SK-N-MC (cell line): ENCODE results near the gene ADAMTS15.

Experiments
- DNase-seq: peaks from one replicate; pipeline ENCODE4 v3.0.0-alpha.2; 2011; ENCODE audit warnings: low read depth, low spot score
- H3K27ac ChIP-seq: fragments of 200-600 bp; sonication (generic); 2 replicates; pipeline ENCODE4 v1.5.1; 2016; ENCODE audit warnings: mixed run types
- H3K36me3 ChIP-seq: fragments of 200-600 bp; sonication (generic); 2 replicates; pipeline ENCODE4 v1.6.1; 2017; ENCODE audit warnings: antibody characterized with exemption, low read length, mixed read lengths; ENCODE audit not compliant: insufficient read depth
- H3K4me3 ChIP-seq: fragments of 200-600 bp; sonication (generic); 2 replicates; pipeline ENCODE4 v1.5.1; 2016
- H3K9ac ChIP-seq: fragments of 200-600 bp; sonication (generic); 2 replicates; pipeline ENCODE4 v1.8.0; 2017; ENCODE audit warnings: mixed run types, mixed read lengths; ENCODE audit not compliant: insufficient read length
- H3K9me3 ChIP-seq: fragments of 200-600 bp; sonication (generic); 2 replicates; pipeline ENCODE4 v1.6.1; 2017; ENCODE audit warnings: low read depth, mild to moderate bottlenecking, antibody characterized with exemption, low read length, moderate library complexity, mixed read lengths
- EZH2 ChIP-seq: fragments of 200-600 bp; sonication (generic); IDR thresholded peaks from one replicate; pipeline ENCODE4 v1.6.1; 2017; ENCODE audit warnings: antibody characterized with exemption
- FOXP2 ChIP-seq: optimal IDR thresholded peaks from 2 replicates; pipeline ENCODE3; 2011; ENCODE audit warnings: mild to moderate bottlenecking, moderate library complexity; ENCODE audit not compliant: insufficient read depth; ENCODE audit errors: extremely low read length, control extremely low read depth
- POLR2AphosphoS5 ChIP-seq: IDR thresholded peaks from 2 replicates; pipeline ENCODE4 v1.6.1; 2012; ENCODE audit warnings: mild to moderate bottlenecking, low read depth, low read length, borderline replicate concordance

The ADAMTS15 gene

DNA sequence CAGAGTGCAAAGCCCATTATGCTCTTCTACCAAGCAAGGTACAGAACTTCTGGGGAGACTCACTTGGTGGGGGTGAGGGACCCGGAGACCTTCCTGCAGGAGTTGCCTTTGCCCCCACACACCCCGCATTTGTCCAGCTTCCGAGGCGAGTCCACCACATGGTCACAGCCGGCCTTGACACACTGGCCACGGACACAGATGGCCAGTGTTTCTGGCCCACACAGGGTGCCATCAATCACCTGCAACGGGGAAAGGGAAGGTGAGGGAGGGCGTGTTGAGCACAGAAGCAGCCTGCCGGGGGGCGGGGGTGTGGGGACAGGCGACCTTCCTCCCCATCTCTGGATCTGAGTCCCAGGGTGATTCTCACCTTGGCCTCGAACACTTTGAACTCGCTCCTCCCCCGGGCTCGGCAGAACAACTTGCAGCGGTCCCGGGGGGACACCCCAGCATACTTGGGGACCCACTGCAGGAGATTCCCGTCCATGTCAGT, 40.0 kb upstream of the ADAMTS15 start:
- Histone ChIP-seq H3K36me3 (no peaks in the 10 kb centered on the region), H3K9me3 (no peaks in the 10 kb centered on the region), H3K9ac (no peak overlapping the region), H3K27ac (no peak overlapping the region), H3K4me3 (no peak overlapping the region)
- DNase-seq: no peak
- TF ChIP-seq FOXP2 (no peak), POLR2AphosphoS5 (no peak), EZH2 (no peak)

GRCh38 chr11:130408901-130409300, 39.5 kb upstream of the ADAMTS15 start:
- Histone ChIP-seq H3K4me3 (no peak overlapping the region), H3K9ac (no peak overlapping the region), H3K27ac (no peak overlapping the region), H3K9me3 (no peaks in the 10 kb centered on the region), H3K36me3 (no peaks in the 10 kb centered on the region)
- DNase-seq: no peak
- TF ChIP-seq FOXP2 (no peak), POLR2AphosphoS5 (no peak), EZH2 (no peak)

DNA sequence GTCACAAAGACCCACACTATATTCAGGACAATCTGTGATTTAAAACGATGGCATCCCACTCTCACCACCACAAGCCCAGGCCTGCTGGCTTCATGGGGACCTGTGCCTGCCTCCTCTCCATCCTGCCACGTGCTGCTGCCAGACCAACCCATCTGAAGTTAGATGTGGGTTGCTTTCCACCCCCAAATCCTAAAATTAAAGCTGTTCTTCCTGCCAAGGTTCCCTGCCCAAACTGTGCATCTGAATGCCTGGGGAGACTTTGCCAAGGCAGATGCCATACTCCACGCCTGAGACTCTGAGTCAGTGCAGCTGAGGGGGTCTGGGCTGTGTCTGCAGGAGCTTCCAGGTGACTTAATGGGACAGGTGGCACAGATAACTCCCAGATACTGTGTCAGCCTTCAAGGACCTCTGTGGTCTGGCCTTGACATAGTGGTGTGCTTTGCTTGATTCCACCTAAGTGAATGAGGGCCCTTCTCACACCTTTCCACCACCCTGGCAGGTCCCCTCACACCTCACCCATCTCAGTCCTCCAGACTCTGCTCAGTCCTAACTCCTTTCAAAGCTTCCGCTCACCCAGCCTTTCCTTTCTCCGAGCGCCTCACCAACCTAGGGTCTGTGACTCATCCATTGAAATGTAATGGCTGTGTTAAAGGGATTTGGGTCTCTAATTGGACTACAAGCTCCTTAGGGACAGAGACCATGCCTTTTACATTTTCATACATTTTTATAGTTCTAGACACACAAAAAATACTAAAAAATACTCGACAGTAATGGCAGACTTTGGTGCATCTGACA, 38.7 kb upstream of the ADAMTS15 start:
- no peak overlapping the region for H3K9ac ChIP-seq
- H3K27ac ChIP-seq: no peak overlapping the region
- TF ChIP-seq FOXP2 (no peak), EZH2 (no peak), POLR2AphosphoS5 (no peak)
- H3K4me3 ChIP-seq: no peak overlapping the region
- no peaks in the 10 kb centered on the region for H3K36me3 ChIP-seq
- no peaks in the 10 kb centered on the region for H3K9me3 ChIP-seq
- no peak for DNase-seq

DNA sequence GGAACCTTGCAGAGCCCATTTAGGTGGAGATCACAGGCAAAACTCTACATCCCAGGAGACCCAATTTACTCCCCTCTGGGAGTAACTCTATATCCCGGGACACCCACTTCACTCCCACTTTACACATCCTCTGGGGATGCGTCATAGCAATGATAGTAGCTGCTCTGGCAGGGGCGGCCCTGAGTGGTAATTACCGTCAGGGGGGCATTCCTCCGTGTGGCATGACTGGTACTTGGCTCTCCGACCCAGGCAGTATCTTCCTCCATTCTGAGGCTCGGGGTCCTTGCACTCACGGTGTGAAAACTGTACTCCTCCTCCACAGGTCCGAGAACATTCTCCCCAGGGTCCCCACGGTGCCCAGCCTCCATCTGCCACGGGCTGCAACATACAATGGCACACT, 37.2 kb upstream of the ADAMTS15 start:
- no peaks in the 10 kb centered on the region for H3K9me3 ChIP-seq
- no peak for DNase-seq
- TF ChIP-seq POLR2AphosphoS5: no peak
- no peak overlapping the region for H3K27ac ChIP-seq
- H3K9ac ChIP-seq: no peak overlapping the region
- no peaks in the 10 kb centered on the region for H3K36me3 ChIP-seq
- H3K4me3 ChIP-seq: no peak overlapping the region

- DNase-seq: no peak
- Histone ChIP-seq H3K27ac (no peak overlapping the region), H3K4me3 (no peak overlapping the region), H3K36me3 (no peaks in the 10 kb centered on the region), H3K9ac (no peak overlapping the region), H3K9me3 (no peaks in the 10 kb centered on the region)
- TF ChIP-seq EZH2: no peak
- no peak for TF ChIP-seq FOXP2
- no peak for TF ChIP-seq POLR2AphosphoS5
Observed at GRCh38 chr11:130413405-130414106, 34.9 kb upstream of the ADAMTS15 start.

- Histone ChIP-seq H3K4me3 (no peak overlapping the region), H3K27ac (no peak overlapping the region), H3K36me3 (no peaks in the 10 kb centered on the region), H3K9me3 (no peaks in the 10 kb centered on the region), H3K9ac (no peak overlapping the region)
- TF ChIP-seq POLR2AphosphoS5 (no peak), FOXP2 (no peak), EZH2 (no peak)
- no peak for DNase-seq
Observed at GRCh38 chr11:130414107-130415080, 34.1 kb upstream of the ADAMTS15 start.

GRCh38 chr11:130415731-130416529, 32.5 kb upstream of the ADAMTS15 start:
- Histone ChIP-seq H3K9me3 (no peaks in the 10 kb centered on the region), H3K9ac (no peak overlapping the region), H3K4me3 (no peak overlapping the region), H3K27ac (no peak overlapping the region), H3K36me3 (no peaks in the 10 kb centered on the region)
- no peak for DNase-seq
- TF ChIP-seq EZH2: no peak
- no peak for TF ChIP-seq FOXP2
- TF ChIP-seq POLR2AphosphoS5: no peak

GRCh38 chr11:130416530-130416882, 31.9 kb upstream of the ADAMTS15 start:
- DNase-seq: no peak
- TF ChIP-seq POLR2AphosphoS5 (no peak), EZH2 (no peak), FOXP2 (no peak)
- no peak overlapping the region for H3K27ac ChIP-seq
- H3K4me3 ChIP-seq: no peak overlapping the region
- no peak overlapping the region for H3K9ac ChIP-seq
- no peaks in the 10 kb centered on the region for H3K9me3 ChIP-seq
- no peaks in the 10 kb centered on the region for H3K36me3 ChIP-seq
